ENCODE data around the gene THAP4.

The THAP4 gene

DNA sequence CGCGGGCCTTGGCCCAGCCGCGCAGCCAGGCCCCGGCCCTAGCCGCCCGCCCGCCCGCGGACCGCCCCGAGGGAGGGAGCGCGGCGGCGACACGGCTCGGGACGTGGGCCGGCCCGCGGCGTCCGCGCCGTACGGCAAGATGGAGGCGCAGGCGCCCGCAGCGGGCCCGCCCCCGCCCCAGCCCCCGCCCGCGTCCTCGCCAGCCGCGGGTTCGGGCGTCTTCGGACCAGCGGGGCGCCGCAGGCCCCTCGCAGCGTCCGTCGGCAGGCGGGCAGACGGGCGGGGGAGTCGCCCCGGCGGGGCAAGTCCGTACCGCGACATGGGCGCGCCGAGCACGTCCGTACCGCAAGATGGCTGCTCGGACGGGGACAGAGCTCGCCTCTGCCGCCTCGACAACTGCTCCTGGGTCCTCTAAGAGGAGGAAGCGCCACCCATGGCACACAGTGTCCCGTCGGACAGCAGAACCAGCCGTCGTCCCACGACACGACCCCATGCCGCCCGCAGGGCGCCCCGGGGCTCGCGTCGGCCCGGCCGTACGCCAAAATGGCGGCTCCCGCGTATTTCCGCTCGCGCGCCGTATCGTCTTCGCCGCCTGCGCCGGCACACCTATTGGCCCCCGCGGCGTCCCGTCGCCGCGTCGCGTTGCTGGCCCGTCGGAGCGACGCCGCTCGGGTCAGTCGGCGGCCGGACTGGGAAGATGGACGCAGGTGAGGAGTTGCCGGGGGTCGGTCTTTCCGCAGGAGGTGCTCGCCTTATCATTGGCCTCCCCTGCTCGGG lies at the start of gene THAP4, which contains the start of gene ATG4B:
TSS of gene THAP4 (minus strand) at position 141 of the 777 bp plus-strand sequence. CDS start 141 bp downstream, outside the sequence.
TSS of gene ATG4B (plus strand) at position 676 of the 777 bp plus-strand sequence. CDS start at position 698, 22 bp downstream.
- TF ChIP-seq GATA3 (IDR thresholded peaks at IDR 0.05; ENCODE audit: low read depth, low read length) = no peak

GRCh38 chr2:241686324-241686649 lies 49.3 kb upstream of the THAP4 start:
- no peak for TF ChIP-seq GATA2 (IDR thresholded peaks at IDR 0.05; ENCODE audit: low read depth, low read length)
- TF ChIP-seq GATA3 (IDR thresholded peaks at IDR 0.05; ENCODE audit: low read depth, low read length) = no peak

GRCh38 chr2:241680827-241681599 lies 44.1 kb upstream of the THAP4 start:
- TF ChIP-seq GATA2 (IDR thresholded peaks at IDR 0.05; ENCODE audit: low read depth, low read length) (no peak), GATA3 (IDR thresholded peaks at IDR 0.05; ENCODE audit: low read depth, low read length) (no peak)

DNA sequence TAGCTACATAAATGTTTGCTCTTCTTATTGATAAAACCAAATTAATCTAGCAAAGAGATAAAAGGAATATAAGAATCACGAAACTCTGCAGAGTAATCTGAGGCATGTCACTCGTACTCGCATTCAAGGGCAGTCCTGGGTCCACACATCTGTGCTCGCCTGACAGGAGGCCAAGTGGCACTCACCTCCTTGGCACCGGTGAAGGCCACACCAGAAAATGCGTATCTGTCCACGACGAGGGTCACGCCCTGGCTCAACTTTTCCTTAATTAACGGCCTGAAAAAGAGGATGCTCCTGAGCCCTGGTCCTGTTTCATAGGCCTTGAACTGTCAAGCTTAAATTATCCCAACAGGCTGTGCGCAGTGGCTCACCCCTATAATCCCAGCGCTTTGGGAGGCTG lies 43.1 kb upstream of the THAP4 start:
- TF ChIP-seq GATA2 (IDR thresholded peaks at IDR 0.05; ENCODE audit: low read depth, low read length) (no peak), GATA3 (IDR thresholded peaks at IDR 0.05; ENCODE audit: low read depth, low read length) (no peak)

GRCh38 chr2:241678784-241679540 lies 42.0 kb upstream of the THAP4 start:
- TF ChIP-seq GATA3 (IDR thresholded peaks at IDR 0.05; ENCODE audit: low read depth, low read length) = no peak

- TF ChIP-seq GATA3 (IDR thresholded peaks at IDR 0.05; ENCODE audit: low read depth, low read length) (no peak), GATA2 (IDR thresholded peaks at IDR 0.05; ENCODE audit: low read depth, low read length) (no peak)
Observed at GRCh38 chr2:241678307-241678706, 41.3 kb upstream of the THAP4 start.

- no peak for TF ChIP-seq GATA3 (IDR thresholded peaks at IDR 0.05; ENCODE audit: low read depth, low read length)
- no peak for TF ChIP-seq GATA2 (IDR thresholded peaks at IDR 0.05; ENCODE audit: low read depth, low read length)
Observed at GRCh38 chr2:241677392-241677791, 40.4 kb upstream of the THAP4 start.

DNA sequence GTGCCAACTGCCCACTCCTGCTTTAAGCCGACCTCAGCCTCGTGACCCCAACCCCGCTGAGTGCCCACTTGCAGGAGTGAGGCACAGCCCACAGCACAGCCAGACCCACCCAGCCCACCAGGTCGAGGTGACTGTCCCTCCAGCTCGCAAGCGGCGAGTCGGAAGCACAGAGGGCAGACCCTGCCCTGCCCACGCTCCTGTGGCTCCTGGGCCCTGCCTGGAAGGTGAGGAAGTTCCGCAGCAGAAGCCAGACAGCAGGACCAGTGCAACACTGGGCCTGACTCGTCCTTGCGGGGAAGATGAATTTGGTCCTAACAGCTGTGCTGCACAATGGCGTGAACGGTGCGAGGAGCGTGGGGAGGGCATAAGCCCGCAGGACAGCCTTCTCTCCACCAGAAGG lies 39.7 kb upstream of the THAP4 start:
- TF ChIP-seq GATA3 (IDR thresholded peaks at IDR 0.05; ENCODE audit: low read depth, low read length) (no peak), GATA2 (IDR thresholded peaks at IDR 0.05; ENCODE audit: low read depth, low read length) (no peak)

DNA sequence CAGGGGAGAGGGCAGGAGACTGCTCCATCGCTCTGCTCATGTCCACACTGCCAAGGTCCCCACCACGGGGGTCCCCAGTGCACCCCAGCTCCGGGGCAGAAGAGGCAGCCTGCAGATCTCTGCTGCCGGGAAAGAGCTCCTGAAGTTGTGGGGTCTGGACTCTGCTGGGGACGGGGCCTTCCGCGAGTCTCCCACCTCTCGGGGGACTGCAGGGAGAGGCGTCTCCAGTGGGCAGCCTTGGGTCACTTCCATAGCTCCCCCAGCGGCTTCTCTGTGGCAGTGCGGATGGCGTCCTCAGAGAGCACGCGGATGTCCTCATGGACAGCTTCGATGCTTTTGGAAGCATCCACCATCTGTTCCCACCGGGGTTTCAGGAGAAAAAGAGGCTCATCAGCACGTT lies 38.9 kb upstream of the THAP4 start:
- TF ChIP-seq GATA3 (IDR thresholded peaks at IDR 0.05; ENCODE audit: low read depth, low read length) = no peak
- TF ChIP-seq GATA2 (IDR thresholded peaks at IDR 0.05; ENCODE audit: low read depth, low read length) = no peak

GRCh38 chr2:241673797-241674725 lies 37.1 kb upstream of the THAP4 start:
- no peak for TF ChIP-seq GATA2 (IDR thresholded peaks at IDR 0.05; ENCODE audit: low read depth, low read length)
- no peak for TF ChIP-seq GATA3 (IDR thresholded peaks at IDR 0.05; ENCODE audit: low read depth, low read length)

GRCh38 chr2:241673189-241673663 lies 36.3 kb upstream of the THAP4 start:
- TF ChIP-seq GATA2 (IDR thresholded peaks at IDR 0.05; ENCODE audit: low read depth, low read length) (no peak), GATA3 (IDR thresholded peaks at IDR 0.05; ENCODE audit: low read depth, low read length) (no peak)

GRCh38 chr2:241672243-241673188 lies 35.6 kb upstream of the THAP4 start:
- no peak for TF ChIP-seq GATA2 (IDR thresholded peaks at IDR 0.05; ENCODE audit: low read depth, low read length)
- no peak for TF ChIP-seq GATA3 (IDR thresholded peaks at IDR 0.05; ENCODE audit: low read depth, low read length)

Measured in SH-SY5Y (cell line).